Body of pancreas (tissue), 4 donors: ENCODE measurements around the gene CDKN3. TPM values are rescaled to one million over a fixed set of nuclear protein-coding genes. Genes with fewer than 3 reads are reported as not detected.

Source experiments
- ATAC-seq: fragments of 150-250 bp; one replicate; pipeline ENCODE4 v1.9.1; 2016
- DNase-seq, 4 donors: peaks; one replicate each; pipeline ENCODE4 v3.0.0-alpha.2; 2019
- H3K27ac ChIP-seq, 4 donors: fragments of 200-600 bp; sonication (generic); 1 replicate in 3 of 4; 2 replicates in 1 of 4; pipeline versions ENCODE4 v1.5.1 to v1.6.1; 2016 to 2019; ENCODE audit warnings: mild to moderate bottlenecking in 1 of 4, mixed read lengths in 1 of 4, moderate library complexity in 1 of 4
- H3K27me3 ChIP-seq, 2 donors: fragments of 200-600 bp; sonication (generic); one replicate each; pipeline ENCODE4 v1.6.0; 2016; ENCODE audit warnings: mild to moderate bottlenecking in 1 of 2
- H3K36me3 ChIP-seq, 2 donors: fragments of 200-600 bp; sonication (generic); replicated peaks in 1 of 2; 2 replicates each; pipeline ENCODE4 v1.5.1; 2016; ENCODE audit warnings: low read depth in 2 of 2; ENCODE audit not compliant: insufficient read depth in 1 of 2
- H3K4me1 ChIP-seq: fragments of 200-600 bp; sonication (generic); one replicate; pipeline ENCODE4 v1.6.0; 2016
- H3K4me3 ChIP-seq, 2 donors: fragments of 200-600 bp; sonication (generic); 1 replicate in 1 of 2; 2 replicates in 1 of 2; pipeline ENCODE4 v1.5.1; 2016 to 2019
- H3K9me3 ChIP-seq, 3 donors: fragments of 200-600 bp; sonication (generic); 1 replicate in 2 of 3; 2 replicates in 1 of 3; pipeline ENCODE4 v1.5.1; 2016
- POLR2A ChIP-seq, 3 donors: fragments of 450-650 bp; IDR thresholded peaks; one replicate each; pipeline ENCODE4 v1.6.1; 2016; ENCODE audit warnings: antibody characterized with exemption in 3 of 3, mild to moderate bottlenecking in 2 of 3
- WGBS, 2 donors: methylation state at CpG; one replicate each; pipeline ENCODE4 v1.1.5; 2017; 5-methylcytosine and 5-hydroxymethylcytosine counted together
- intact Hi-C: fragments of 100-400 bp; cut with DNase I; formaldehyde crosslinking; loops from one replicate; pipeline ENCODE4 v1.15.1; 2023
- total RNA-seq, 2 donors: library from RNA; depleted of rRNA; stranded (reverse); fragments of >200 nt; gene quantifications; one replicate each; pipeline ENCODE4 v1.1.0, GENCODE V29; 2016
- TF ChIP-seq, protein P1 (sequence below), 7 experiments: fragments of 450-650 bp in 4 of 7; fragments of 200-600 bp in 3 of 7; sonication (generic) in 3 of 7; IDR thresholded peaks; one replicate each; pipeline ENCODE4 v1.5.1; 2016 to 2019; ENCODE audit warnings: antibody characterized with exemption in 7 of 7

Gene CDKN3, protein sequence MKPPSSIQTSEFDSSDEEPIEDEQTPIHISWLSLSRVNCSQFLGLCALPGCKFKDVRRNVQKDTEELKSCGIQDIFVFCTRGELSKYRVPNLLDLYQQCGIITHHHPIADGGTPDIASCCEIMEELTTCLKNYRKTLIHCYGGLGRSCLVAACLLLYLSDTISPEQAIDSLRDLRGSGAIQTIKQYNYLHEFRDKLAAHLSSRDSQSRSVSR
- total RNA-seq = not detected

DNA sequence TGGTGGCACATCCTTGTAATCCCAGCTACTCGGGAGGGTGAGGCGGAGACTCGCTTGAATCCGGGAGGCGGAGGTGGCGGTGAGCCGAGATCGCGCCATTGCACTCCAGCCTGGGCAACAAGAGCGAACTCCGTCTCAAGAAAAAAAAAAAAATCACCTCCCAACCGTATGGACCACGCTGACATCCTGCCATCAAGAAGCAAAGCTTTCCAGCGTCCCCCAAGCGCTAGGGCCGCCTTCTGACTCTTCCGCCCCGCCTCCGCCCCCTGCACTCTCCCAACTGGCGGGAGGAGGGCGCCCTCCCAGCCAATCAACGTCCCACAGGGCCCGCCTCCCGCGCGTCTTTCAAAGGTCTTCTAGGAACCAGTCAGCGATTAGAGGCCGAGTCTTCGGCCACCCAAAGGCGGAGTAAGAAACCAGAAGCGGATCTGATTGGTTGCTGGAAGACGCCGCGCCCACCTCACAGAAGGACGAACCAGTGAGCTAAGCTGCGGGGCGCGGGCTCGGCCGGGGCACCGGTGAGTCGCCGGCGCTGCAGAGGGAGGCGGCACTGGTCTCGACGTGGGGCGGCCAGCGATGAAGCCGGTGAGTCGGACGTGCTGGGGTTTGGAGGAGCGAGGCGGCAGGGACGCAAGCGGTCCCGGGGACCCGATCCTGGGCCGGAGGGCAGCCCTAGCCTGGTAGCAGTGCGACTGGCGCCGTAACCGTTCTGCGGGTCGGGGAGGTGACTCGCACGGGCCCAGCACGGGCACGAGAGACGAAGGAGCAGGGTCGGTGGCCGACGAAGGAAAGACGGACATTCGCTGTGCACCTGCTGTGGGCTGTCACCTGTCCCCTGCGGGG, at the start of gene CDKN3:
TSS of gene CDKN3 (plus strand) at position 515 of the 843 bp plus-strand sequence. CDS start at position 577, 62 bp downstream.
- H3K27ac ChIP-seq = peak within 1 kb of the TSS in 3 of 4 donors; percentile 35 to 59 (median 51)
- intact Hi-C loops = no loop called here
- ATAC-seq (peak; percentile 99), DNase-seq (peak; percentile 97 to 99 (median 98))
- TF ChIP-seq, protein P1, sequence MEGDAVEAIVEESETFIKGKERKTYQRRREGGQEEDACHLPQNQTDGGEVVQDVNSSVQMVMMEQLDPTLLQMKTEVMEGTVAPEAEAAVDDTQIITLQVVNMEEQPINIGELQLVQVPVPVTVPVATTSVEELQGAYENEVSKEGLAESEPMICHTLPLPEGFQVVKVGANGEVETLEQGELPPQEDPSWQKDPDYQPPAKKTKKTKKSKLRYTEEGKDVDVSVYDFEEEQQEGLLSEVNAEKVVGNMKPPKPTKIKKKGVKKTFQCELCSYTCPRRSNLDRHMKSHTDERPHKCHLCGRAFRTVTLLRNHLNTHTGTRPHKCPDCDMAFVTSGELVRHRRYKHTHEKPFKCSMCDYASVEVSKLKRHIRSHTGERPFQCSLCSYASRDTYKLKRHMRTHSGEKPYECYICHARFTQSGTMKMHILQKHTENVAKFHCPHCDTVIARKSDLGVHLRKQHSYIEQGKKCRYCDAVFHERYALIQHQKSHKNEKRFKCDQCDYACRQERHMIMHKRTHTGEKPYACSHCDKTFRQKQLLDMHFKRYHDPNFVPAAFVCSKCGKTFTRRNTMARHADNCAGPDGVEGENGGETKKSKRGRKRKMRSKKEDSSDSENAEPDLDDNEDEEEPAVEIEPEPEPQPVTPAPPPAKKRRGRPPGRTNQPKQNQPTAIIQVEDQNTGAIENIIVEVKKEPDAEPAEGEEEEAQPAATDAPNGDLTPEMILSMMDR (IDR thresholded peaks at IDR 0.05) = peak; percentile 21 to 76 (median 56)
- peak; percentile 37 to 82 (median 82) for TF ChIP-seq POLR2A (IDR thresholded peaks at IDR 0.05)
- H3K4me3 ChIP-seq = peak within 1 kb of the TSS; percentile 50 to 80
- 1% methylated on average over 28 to 74 of the region's 76 CpGs for WGBS, 2 donors
- no peaks in the 10 kb centered on the region for H3K9me3 ChIP-seq
- H3K27me3 ChIP-seq = no peaks in the 10 kb centered on the region
- no peaks in the 10 kb centered on the region for H3K36me3 ChIP-seq
- peaks cover 14% of the 10 kb centered on the region for H3K4me1 ChIP-seq

DNA sequence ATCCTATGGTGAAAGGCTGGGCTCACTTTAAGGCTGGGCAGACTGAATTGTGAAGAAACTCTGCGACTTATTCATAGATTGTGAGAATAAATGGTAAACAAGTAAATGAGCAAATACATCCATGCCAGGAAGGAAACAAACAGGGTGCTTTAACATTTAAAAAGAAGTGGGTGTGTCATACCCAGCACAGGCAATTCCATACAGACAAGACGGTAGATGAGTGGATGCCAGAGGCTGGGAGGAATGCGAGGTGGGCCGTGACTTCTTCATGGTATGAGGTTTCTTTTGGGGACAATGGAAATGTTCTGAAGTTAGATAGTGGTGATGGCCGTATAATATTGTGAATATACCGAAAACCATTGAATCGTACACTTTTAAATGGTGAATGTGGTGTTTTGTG, 49.8 kb upstream of the CDKN3 start:
- DNase-seq (no peak), ATAC-seq (no peak)
- TF ChIP-seq, protein P1 (IDR thresholded peaks at IDR 0.05) = no peak
- Histone ChIP-seq H3K36me3 (no peaks in the 10 kb centered on the region), H3K4me1 (no peaks in the 10 kb centered on the region), H3K4me3 (no peak overlapping the region), H3K27me3 (no peaks in the 10 kb centered on the region), H3K27ac (no peak overlapping the region), H3K9me3 (no peaks in the 10 kb centered on the region)
- intact Hi-C loops = loop anchor here (10.0 kb wide), 1 partner anchor 1052 kb away; no protein-coding TSS in a partner anchor
- WGBS, 2 donors = 82 to 84% methylated on average over 7 of the region's 7 CpGs

DNA sequence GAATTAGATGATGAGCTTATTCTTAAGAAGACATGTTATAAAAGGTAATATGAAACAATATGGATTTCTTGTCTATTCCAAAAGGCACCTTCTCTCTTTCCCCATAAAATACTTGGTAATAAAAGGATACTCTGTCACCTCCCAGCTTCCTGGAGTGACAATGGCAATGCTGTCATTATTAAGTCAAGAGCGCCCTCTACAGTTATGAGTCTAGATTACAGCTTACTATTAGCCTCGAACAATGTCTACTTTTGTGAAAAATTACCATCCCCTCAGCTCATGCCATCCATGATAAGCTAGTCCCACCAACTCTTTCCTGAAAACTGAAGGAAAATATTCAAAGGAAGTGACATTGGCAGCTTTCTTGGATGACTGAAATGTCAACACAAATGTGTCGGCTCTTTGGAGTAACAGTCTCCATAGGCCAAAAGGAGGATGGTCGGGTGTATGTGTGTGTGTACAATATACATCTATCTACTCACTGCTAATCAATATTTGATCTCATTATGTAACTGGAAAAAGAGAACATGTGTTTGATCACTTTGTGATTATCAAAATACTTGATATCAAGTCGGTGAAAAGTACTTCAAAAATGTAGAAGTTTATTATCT, 48.7 kb upstream of the CDKN3 start:
- no peak overlapping the region for H3K27ac ChIP-seq
- 22 to 24% methylated on average over 5 of the region's 5 CpGs for whole genome bisulfite sequencing, 2 donors
- peak in 1 of 4 donors; percentile 42 for DNase-seq
- no peaks in the 10 kb centered on the region for H3K4me1 ChIP-seq
- intact Hi-C loops = loop anchor here (10.0 kb wide), 1 partner anchor 1053 kb away; no protein-coding TSS in a partner anchor
- ATAC-seq = peak; percentile 75
- TF ChIP-seq, protein P1 (IDR thresholded peaks at IDR 0.05) = peak; percentile 28 to 87 (median 75)
- no peak for TF ChIP-seq POLR2A (IDR thresholded peaks at IDR 0.05)
- no peak overlapping the region for H3K4me3 ChIP-seq
- H3K27me3 ChIP-seq = no peaks in the 10 kb centered on the region
- no peaks in the 10 kb centered on the region for H3K36me3 ChIP-seq
- H3K9me3 ChIP-seq = no peaks in the 10 kb centered on the region

DNA sequence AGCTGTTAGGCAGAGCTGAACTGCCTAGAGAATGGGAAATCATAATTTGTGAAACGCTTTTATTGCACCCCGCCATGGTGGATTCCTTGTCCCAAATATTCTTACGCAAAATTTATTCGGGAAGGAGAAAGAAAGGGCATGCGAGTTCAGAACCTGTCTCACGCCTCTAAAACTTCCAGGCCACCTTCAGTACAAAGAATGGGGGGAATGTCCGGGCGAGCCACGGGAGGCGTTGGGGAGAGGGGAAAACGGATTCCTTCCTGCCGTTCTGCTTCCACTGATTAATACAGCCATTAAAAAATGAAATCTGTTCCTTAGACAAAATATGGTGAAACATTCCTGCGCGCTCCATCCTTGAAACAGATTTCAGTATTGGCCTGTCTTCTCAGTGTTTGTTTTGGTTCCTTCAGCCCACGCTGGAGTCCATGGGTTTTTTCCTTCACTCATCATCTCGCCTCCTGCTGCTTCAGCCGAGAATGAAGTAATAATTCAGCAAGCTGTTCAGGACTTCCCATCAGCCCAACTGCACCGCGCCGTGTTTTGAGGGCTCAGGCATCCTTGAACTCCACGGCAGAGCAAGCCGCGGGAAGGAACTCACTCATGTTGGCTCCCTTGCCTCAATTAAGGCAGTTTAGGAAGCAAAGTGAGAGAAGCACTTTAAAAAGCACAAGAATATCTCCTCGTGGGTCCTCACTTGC, 47.7 kb upstream of the CDKN3 start:
- no peaks in the 10 kb centered on the region for H3K36me3 ChIP-seq
- peaks cover 2% of the 10 kb centered on the region for H3K4me1 ChIP-seq
- no peaks in the 10 kb centered on the region for H3K9me3 ChIP-seq
- intact Hi-C loops = loop anchor here (10.0 kb wide), 1 partner anchor 1054 kb away; no protein-coding TSS in a partner anchor
- H3K27me3 ChIP-seq = no peaks in the 10 kb centered on the region
- TF ChIP-seq, protein P1 (IDR thresholded peaks at IDR 0.05) = no peak
- TF ChIP-seq POLR2A (IDR thresholded peaks at IDR 0.05) = no peak
- H3K4me3 ChIP-seq = no peak overlapping the region
- 54 to 55% methylated on average over 22 to 24 of the region's 24 CpGs for WGBS, 2 donors
- H3K27ac ChIP-seq = no peak overlapping the region
- DNase-seq (peak in 1 of 4 donors; percentile 17), ATAC-seq (no peak)
